GM10248 (cell line): ENCODE measurements around the gene GDF9.

ENCODE experiments used
- CTCF ChIA-PET: fragments of 300-600 bp; sonication (Branson Sonifier 250); formaldehyde crosslinking; extraction: SDS; loops from one replicate; lab custom pipeline; 2021; ENCODE audit warnings: antibody characterized with exemption; lab: Yijun Ruan, JAX
- POLR2A ChIA-PET: fragments of 350-650 bp; sonication (Branson Sonifier 250); formaldehyde crosslinking; extraction: SDS; loops from one replicate; lab custom pipeline; 2020; ENCODE audit warnings: antibody characterized with exemption; lab: Yijun Ruan, JAX
- DNase-seq: peaks from one replicate; pipeline ENCODE4 v3.0.0; 2012; ENCODE audit errors: extremely low spot score
- TF ChIP-seq, protein P1 (sequence below): IDR thresholded peaks from 2 replicates; pipeline ENCODE4 v1.5.1; 2012; ENCODE audit warnings: mild to moderate bottlenecking, low read depth; ENCODE audit errors: extremely low read depth, missing control alignments, control extremely low read depth

The GDF9 gene

DNA sequence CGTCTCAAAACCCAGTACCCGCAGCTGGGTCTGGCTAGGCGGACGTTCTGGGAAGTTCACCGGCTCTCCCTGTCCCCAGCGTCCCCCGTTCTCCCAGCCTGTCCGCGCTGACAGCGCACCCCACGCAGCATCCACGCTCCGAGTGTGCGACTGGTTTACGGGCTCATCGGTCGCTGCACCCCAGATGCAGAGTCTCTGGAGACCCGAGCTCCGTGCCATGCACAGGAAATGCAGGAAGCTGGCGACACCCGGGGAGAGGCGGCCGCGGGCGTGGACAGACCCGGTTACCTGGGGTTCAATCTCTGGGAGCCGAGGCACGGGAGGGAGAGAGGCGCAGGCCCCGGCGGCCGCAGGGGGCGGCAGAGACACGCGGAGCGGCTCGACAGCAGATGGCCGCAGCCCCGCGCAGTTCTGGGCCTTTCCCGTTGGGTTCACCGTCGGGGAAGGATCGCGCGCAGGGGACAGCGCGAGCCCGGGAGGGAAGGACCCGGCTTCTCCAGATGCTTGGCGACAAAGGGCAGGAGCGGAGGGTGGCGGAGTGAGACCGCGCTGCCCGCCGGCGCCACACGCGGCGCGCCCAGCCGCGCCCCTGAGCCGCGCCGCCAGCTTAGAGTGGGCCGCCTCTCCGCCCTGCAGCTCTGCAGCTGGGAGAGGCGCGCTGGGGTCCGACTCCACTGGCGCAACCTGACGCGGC is 36.4 kb downstream of the GDF9 start:
- peak; percentile 90 for DNase-seq
- POLR2A ChIA-PET, result no interaction called here
- TF ChIP-seq, protein P1, sequence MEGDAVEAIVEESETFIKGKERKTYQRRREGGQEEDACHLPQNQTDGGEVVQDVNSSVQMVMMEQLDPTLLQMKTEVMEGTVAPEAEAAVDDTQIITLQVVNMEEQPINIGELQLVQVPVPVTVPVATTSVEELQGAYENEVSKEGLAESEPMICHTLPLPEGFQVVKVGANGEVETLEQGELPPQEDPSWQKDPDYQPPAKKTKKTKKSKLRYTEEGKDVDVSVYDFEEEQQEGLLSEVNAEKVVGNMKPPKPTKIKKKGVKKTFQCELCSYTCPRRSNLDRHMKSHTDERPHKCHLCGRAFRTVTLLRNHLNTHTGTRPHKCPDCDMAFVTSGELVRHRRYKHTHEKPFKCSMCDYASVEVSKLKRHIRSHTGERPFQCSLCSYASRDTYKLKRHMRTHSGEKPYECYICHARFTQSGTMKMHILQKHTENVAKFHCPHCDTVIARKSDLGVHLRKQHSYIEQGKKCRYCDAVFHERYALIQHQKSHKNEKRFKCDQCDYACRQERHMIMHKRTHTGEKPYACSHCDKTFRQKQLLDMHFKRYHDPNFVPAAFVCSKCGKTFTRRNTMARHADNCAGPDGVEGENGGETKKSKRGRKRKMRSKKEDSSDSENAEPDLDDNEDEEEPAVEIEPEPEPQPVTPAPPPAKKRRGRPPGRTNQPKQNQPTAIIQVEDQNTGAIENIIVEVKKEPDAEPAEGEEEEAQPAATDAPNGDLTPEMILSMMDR, result peak; percentile 92
- CTCF ChIA-PET, result interaction anchor here (0.8 to 20.6 kb wide), 18 partner anchors 9 to 329 kb away, joined by 3 to 215 read pairs (median 4); partner anchors contain the start of genes GDF9, LEAP2, SOWAHA and UQCRQ

GRCh38 chr5:132828846-132829494 is 37.3 kb downstream of the GDF9 start:
- TF ChIP-seq, protein P1, result no peak
- no peak for DNase-seq
- POLR2A ChIA-PET, result interaction anchor here (0.8 kb wide), 1 partner anchor 9 kb away, joined by 3 read pairs; no protein-coding TSS in a partner anchor
- CTCF ChIA-PET, result interaction anchor here (0.8 to 20.6 kb wide), 20 partner anchors 9 to 328 kb away, joined by 3 to 215 read pairs (median 4); partner anchors contain the start of genes GDF9, SOWAHA and UQCRQ

DNA sequence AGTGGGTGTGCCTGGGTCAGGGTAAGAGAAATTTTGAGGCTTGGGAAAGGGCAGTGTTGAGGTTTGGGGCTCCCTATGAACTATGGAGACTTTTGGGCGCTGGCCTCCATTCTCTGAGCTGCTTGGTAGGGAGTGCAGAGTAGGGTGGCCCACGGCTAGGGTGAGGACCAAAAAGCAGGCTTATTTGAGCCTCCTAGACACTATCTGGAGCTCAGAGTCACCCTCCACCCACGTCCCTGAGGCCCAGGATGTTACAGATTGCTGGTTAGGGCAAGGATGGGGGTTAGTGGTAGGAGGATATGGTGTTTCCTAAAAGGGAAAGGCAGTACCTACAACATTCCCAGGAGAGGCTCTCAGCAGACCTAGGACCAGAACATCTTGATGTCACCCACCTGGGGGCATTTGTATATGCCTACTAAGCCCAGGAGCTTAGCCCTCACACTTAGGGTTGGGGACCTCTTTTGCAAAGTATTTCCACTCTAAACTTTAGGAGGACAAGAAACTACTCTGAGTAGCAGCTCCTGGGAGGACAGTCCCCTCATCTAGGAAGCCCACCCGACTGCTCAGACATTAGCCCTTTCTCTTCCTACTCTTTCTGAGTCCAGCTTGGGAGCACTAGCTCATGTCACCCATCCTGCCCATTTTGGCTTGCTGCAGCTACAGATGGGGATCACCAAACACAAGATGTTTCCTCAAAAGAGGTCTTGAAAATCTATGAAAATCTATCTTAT is 38.2 kb downstream of the GDF9 start:
- CTCF ChIA-PET, result interaction anchor here (1.0 to 20.6 kb wide), 15 partner anchors 8 to 327 kb away, joined by 3 to 215 read pairs (median 6); partner anchors contain the start of genes GDF9, SOWAHA and UQCRQ
- no peak for DNase-seq
- POLR2A ChIA-PET, result interaction anchor here (0.8 kb wide), 1 partner anchor 30 kb away, joined by 3 read pairs; no protein-coding TSS in a partner anchor
- TF ChIP-seq, protein P1, result no peak

- ChIA-PET CTCF (interaction anchor here (1.0 to 20.6 kb wide), 10 partner anchors 9 to 441 kb away, joined by 3 to 215 read pairs (median 4); partner anchors contain the start of genes GDF9, SOWAHA and UQCRQ), POLR2A (no interaction called here)
- no peak for DNase-seq
- TF ChIP-seq, protein P1, result no peak
These were observed 39.7 kb downstream of the GDF9 start for GRCh38 chr5:132826424-132827082.

- TF ChIP-seq, protein P1, result no peak
- POLR2A ChIA-PET, result no interaction called here
- peak; percentile 57 for DNase-seq
- CTCF ChIA-PET, result interaction anchor here (1.2 to 20.6 kb wide), 10 partner anchors 9 to 440 kb away, joined by 3 to 215 read pairs (median 5); partner anchors contain the start of genes GDF9, SOWAHA and UQCRQ
These were observed 40.4 kb downstream of the GDF9 start for GRCh38 chr5:132825834-132826391.
